SK-N-SH (cell line): Measurements from ENCODE around the gene SPSB4. TPM values are rescaled to one million over a fixed set of nuclear protein-coding genes. Genes with fewer than 3 reads are reported as not detected.
A peak's percentile ranks its signal among the peaks of the same experiment; 100 is the strongest.

ENCODE experiments used
- CTCF ChIA-PET: fragments of 300-600, 350-600 bp; formaldehyde crosslinking; extraction: SDS; loops from one replicate; lab custom pipeline; 2021; lab: Yijun Ruan, JAX
- POLR2A ChIA-PET: fragments of 350-600 bp; sonication (Branson Sonifier 250); formaldehyde crosslinking; extraction: SDS; loops from one replicate; lab custom pipeline; 2020; ENCODE audit warnings: antibody characterized with exemption, inconsistent platforms; lab: Yijun Ruan, JAX
- DNase-seq: peaks from one replicate; pipeline ENCODE4 v3.0.0; 2012
- H2AFZ ChIP-seq: fragments of 200-600 bp; sonication (generic); 2 replicates; pipeline ENCODE4 v1.8.1; 2016; ENCODE audit warnings: antibody characterized with exemption, mild to moderate bottlenecking, low read depth
- H3F3A ChIP-seq: fragments of 200-600 bp; sonication (generic); replicated peaks from 2 replicates; pipeline ENCODE3; 2016; ENCODE audit warnings: antibody characterized with exemption, mild to moderate bottlenecking; ENCODE audit not compliant: insufficient read depth
- H3K27ac ChIP-seq, 2 experiments: fragments of 200-500 bp in 1 of 2; fragments of 200-600 bp in 1 of 2; sonication (Bioruptor generic) in 1 of 2; sonication (generic), shearing (Covaris generic) in 1 of 2; 2 replicates each; pipeline versions ENCODE4 v1.5.1 to v1.6.1; 2014 to 2016; ENCODE audit warnings: low read depth in 2 of 2, inconsistent platforms in 1 of 2, low read length in 1 of 2, mild to moderate bottlenecking in 1 of 2, mixed read lengths in 1 of 2
- H3K27me3 ChIP-seq: fragments of 200-600 bp; sonication (generic), shearing (Covaris generic); 2 replicates; pipeline ENCODE4 v1.6.1; 2016; ENCODE audit warnings: mixed run types; ENCODE audit not compliant: insufficient read depth
- H3K36me3 ChIP-seq, 2 experiments: fragments of 200-500 bp in 1 of 2; fragments of 200-600 bp in 1 of 2; sonication (Bioruptor generic) in 1 of 2; sonication (generic) in 1 of 2; replicated peaks in 1 of 2; 2 replicates each; pipeline versions ENCODE3 to v1.5.1; 2014 to 2016; ENCODE audit warnings: low read length in 1 of 2, mild to moderate bottlenecking in 1 of 2; ENCODE audit not compliant: insufficient read depth in 2 of 2, control insufficient read depth in 1 of 2
- H3K4me1 ChIP-seq, 2 experiments: fragments of 200-500 bp in 1 of 2; fragments of 200-600 bp in 1 of 2; sonication (Bioruptor generic) in 1 of 2; sonication (generic), shearing (Covaris generic) in 1 of 2; 2 replicates each; pipeline versions ENCODE4 v1.5.1 to v1.6.1; 2014 to 2016; ENCODE audit warnings: low read depth in 1 of 2, low read length in 1 of 2, mixed run types in 1 of 2; ENCODE audit not compliant: insufficient read depth in 2 of 2, control insufficient read depth in 1 of 2
- H3K4me2 ChIP-seq: fragments of 200-600 bp; sonication (generic), shearing (Covaris generic); 2 replicates; pipeline ENCODE4 v1.6.1; 2017; ENCODE audit warnings: mixed run types
- H3K4me3 ChIP-seq, 2 experiments: fragments of 200-500 bp in 1 of 2; fragments of 200-600 bp in 1 of 2; sonication (Bioruptor generic) in 1 of 2; sonication (generic), shearing (Covaris generic) in 1 of 2; 2 replicates each; pipeline versions ENCODE4 v1.5.1 to v1.8.1; 2014 to 2016; ENCODE audit warnings: low read depth in 2 of 2, inconsistent platforms in 1 of 2, low read length in 1 of 2, mild to moderate bottlenecking in 1 of 2, mixed read lengths in 1 of 2, moderate library complexity in 1 of 2
- H3K79me2 ChIP-seq: fragments of 200-600 bp; sonication (generic); 2 replicates; pipeline ENCODE4 v1.8.1; 2017; ENCODE audit warnings: mild to moderate bottlenecking; ENCODE audit not compliant: insufficient read depth
- H3K9ac ChIP-seq: fragments of 200-600 bp; sonication (generic); 2 replicates; pipeline ENCODE4 v1.6.1; 2017; ENCODE audit warnings: mixed run types
- H3K9me2 ChIP-seq: fragments of 200-600 bp; sonication (generic); 2 replicates; pipeline ENCODE4 v1.6.1; 2017; ENCODE audit warnings: mixed run types
- H3K9me3 ChIP-seq: fragments of 200-600 bp; sonication (generic); 2 replicates; pipeline ENCODE4 v1.6.1; 2017; ENCODE audit warnings: mixed run types, mild to moderate bottlenecking, moderate library complexity
- H4K20me1 ChIP-seq: fragments of 200-600 bp; sonication (generic); 2 replicates; pipeline ENCODE4 v1.6.1; 2017; ENCODE audit warnings: mild to moderate bottlenecking, mixed run types; ENCODE audit not compliant: insufficient read depth
- CHD2 ChIP-seq: fragments of 150-350 bp; IDR thresholded peaks from 2 replicates; pipeline ENCODE4 v1.6.1; 2018; ENCODE audit warnings: low read length; ENCODE audit not compliant: partially characterized antibody
- ELF1 ChIP-seq: IDR thresholded peaks from 2 replicates; pipeline ENCODE4 v1.4.0; 2012
- EP300 ChIP-seq, 2 experiments: IDR thresholded peaks; 2 replicates each; pipeline versions ENCODE4 v1.4.0 to v1.6.1; 2012; ENCODE audit warnings: borderline replicate concordance in 1 of 2, low read depth in 1 of 2, low read length in 1 of 2
- EZH2phosphoT487 ChIP-seq: fragments of 200-600 bp; sonication (generic); IDR thresholded peaks from 2 replicates; pipeline ENCODE4 v1.6.1; 2017; ENCODE audit warnings: low read depth, mixed run types, mild to moderate bottlenecking, antibody characterized with exemption, moderate library complexity, borderline replicate concordance
- FOXJ3 ChIP-seq: sonication (generic); formaldehyde crosslinking; IDR thresholded peaks from 2 replicates; pipeline ENCODE4 v1.5.1; 2020; ENCODE audit warnings: mild to moderate bottlenecking, missing genetic modification reagents
- NFIC ChIP-seq: IDR thresholded peaks from 2 replicates; pipeline ENCODE4 v1.4.0; 2012; ENCODE audit warnings: borderline replicate concordance
- NRF1 ChIP-seq: IDR thresholded peaks from 2 replicates; pipeline ENCODE4 v1.6.1; 2012; ENCODE audit warnings: low read depth, mild to moderate bottlenecking, low read length
- PBX3 ChIP-seq: IDR thresholded peaks from 2 replicates; pipeline ENCODE4; 2012
- POLR2AphosphoS5 ChIP-seq: IDR thresholded peaks from 2 replicates; pipeline ENCODE4 v1.6.1; 2012; ENCODE audit warnings: low read depth, low read length
- RAD21 ChIP-seq: IDR thresholded peaks from 2 replicates; pipeline ENCODE4 v1.6.1; 2012; ENCODE audit warnings: mild to moderate bottlenecking, low read length
- RCOR1 ChIP-seq: fragments of 150-350 bp; IDR thresholded peaks from 2 replicates; pipeline ENCODE4 v1.6.1; 2017; ENCODE audit warnings: antibody characterized with exemption, low read length
- REST ChIP-seq: IDR thresholded peaks from 2 replicates; pipeline ENCODE4 v1.6.1; 2012; ENCODE audit warnings: mild to moderate bottlenecking, low read depth, low read length, moderate library complexity
- RFX5 ChIP-seq: IDR thresholded peaks from 2 replicates; pipeline ENCODE4 v1.6.1; 2012; ENCODE audit warnings: mild to moderate bottlenecking, improper control_type of control experiment, low read length
- RXRA ChIP-seq: IDR thresholded peaks from 2 replicates; pipeline ENCODE4 v1.4.0; 2012; ENCODE audit warnings: low read depth, mild to moderate bottlenecking, borderline replicate concordance
- SIN3A ChIP-seq: IDR thresholded peaks from 2 replicates; pipeline ENCODE4 v1.6.1; 2012; ENCODE audit warnings: low read depth, mild to moderate bottlenecking, low read length, moderate library complexity, borderline replicate concordance
- USF2 ChIP-seq: fragments of 150-350 bp; IDR thresholded peaks from 2 replicates; pipeline ENCODE4 v1.6.1; 2017; ENCODE audit warnings: antibody characterized with exemption, low read length, low read depth, borderline replicate concordance
- YY1 ChIP-seq: IDR thresholded peaks from 2 replicates; pipeline ENCODE4 v1.4.0; 2012; ENCODE audit warnings: low read depth, mild to moderate bottlenecking
- ZBTB33 ChIP-seq: IDR thresholded peaks from 2 replicates; pipeline ENCODE4 v1.4.0; 2012; ENCODE audit warnings: low read depth, borderline replicate concordance
- WGBS: methylation state at CpG from one replicate; pipeline ENCODE4 v1.1.6; 2017; ENCODE audit warnings: low lambda C conversion rate; 5-methylcytosine and 5-hydroxymethylcytosine counted together
- polyA plus RNA-seq, 3 experiments: library from polyadenylated mRNA; depleted of rRNA; stranded (reverse); fragments of >200 nt; gene quantifications; 2 replicates each; pipeline ENCODE4 v1.2.3, GENCODE V29; 2012

SPSB4 gene
- polyA plus RNA-seq, 1 of the 3 experiments (the other 2 are of a cell fraction): 0.10 TPM

- CTCF ChIA-PET: interaction anchor here (0.8 to 9.3 kb wide), 3 partner anchors 20 to 122 kb away, joined by 3 to 61 read pairs (median 6); partner anchors contain the start of gene SPSB4
- Histone ChIP-seq H3K9ac (no peak overlapping the region), H3K4me2 (no peak overlapping the region), H2AFZ (no peak overlapping the region), H3K9me2 (no peaks in the 10 kb centered on the region), H3K4me3 (no peak overlapping the region), H3K27ac (0 out of 4 replicates have a peak overlapping the region, but pooled peaks of 1 of the 2 experiments have one; percentile 48), H3K79me2 (no peaks in the 10 kb centered on the region), H3F3A (no peaks in the 10 kb centered on the region), H3K4me1 (peaks cover 0 to 19% of the 10 kb centered on the region in 2 experiments; a peak in 1 of 4 replicates), H3K27me3 (no peaks in the 10 kb centered on the region), H3K36me3 (no peaks in the 10 kb centered on the region), H3K9me3 (no peaks in the 10 kb centered on the region), H4K20me1 (no peaks in the 10 kb centered on the region)
- TF ChIP-seq YY1 (no peak), CHD2 (peak; percentile 15)
- POLR2A ChIA-PET: interaction anchor here (1.0 kb wide), 1 partner anchor 20 kb away, joined by 6 read pairs; the partner anchor contains the start of gene SPSB4
- peak; percentile 63 for DNase-seq
- WGBS: 44% methylated on average over 10 of the region's 13 CpGs
Observed at GRCh38 chr3:141070727-141071357, 19.7 kb downstream of the SPSB4 start.

GRCh38 chr3:141071681-141072260 lies 20.6 kb downstream of the SPSB4 start:
- Histone ChIP-seq H3K27me3 (no peaks in the 10 kb centered on the region), H3K4me3 (no peak overlapping the region), H2AFZ (no peak overlapping the region), H3K4me1 (peaks cover 0 to 25% of the 10 kb centered on the region in 2 experiments; a peak in 1 of 4 replicates), H4K20me1 (no peaks in the 10 kb centered on the region), H3K9me2 (no peaks in the 10 kb centered on the region), H3K36me3 (no peaks in the 10 kb centered on the region), H3K9me3 (no peaks in the 10 kb centered on the region), H3K4me2 (no peak overlapping the region), H3K27ac (peak overlapping the region in 1 of 2 experiments; percentile 30; a peak in 1 of 4 replicates), H3K9ac (no peak overlapping the region), H3K79me2 (no peaks in the 10 kb centered on the region), H3F3A (no peaks in the 10 kb centered on the region)
- WGBS: 47% methylated on average over 11 of the region's 12 CpGs
- TF ChIP-seq RXRA (no peak), RAD21 (no peak), USF2 (no peak), POLR2AphosphoS5 (no peak), NRF1 (no peak), RFX5 (no peak), REST (no peak), FOXJ3 (CRISPR knock-in tag) (no peak), RCOR1 (no peak), ELF1 (no peak), SIN3A (no peak), PBX3 (no peak), ZBTB33 (no peak), EZH2phosphoT487 (no peak), CHD2 (no peak), NFIC (no peak), EP300 (IDR thresholded peaks at IDR 0.05; ENCODE audit: borderline replicate concordance in 1 of 2, low read depth in 1 of 2, low read length in 1 of 2) (no peak)
- ChIA-PET POLR2A (interaction anchor here (1.0 kb wide), 1 partner anchor 21 kb away, joined by 6 read pairs; the partner anchor contains the start of gene SPSB4), CTCF (interaction anchor here (1.2 to 9.3 kb wide), 3 partner anchors 21 to 58 kb away, joined by 3 to 61 read pairs (median 3); partner anchors contain the start of gene SPSB4)
- DNase-seq: peak; percentile 49
